ENCODE data around the gene ZGPAT. TPM values are rescaled to one million over a fixed set of nuclear protein-coding genes. Genes with fewer than 3 reads are reported as not detected.

ZGPAT gene
- total and polyA plus RNA-seq, 2 of the 8 experiments (the other 6 are each of a cell fraction or from before 2014, with no cell fraction given): 14.5 to 21.4 TPM

GRCh38 chr20:63775096-63775978, 67.5 kb downstream of the ZGPAT start:
- H3K9me3 ChIP-seq (ENCODE audit: insufficient read depth in 2 of 2, low read depth in 1 of 2, low read length in 1 of 2): peaks cover 0 to 3% of the 10 kb centered on the region in 2 experiments; a peak in 1 of 4 replicates
- 0 out of 2 replicates have a peak overlapping the region, but pooled peaks have one; percentile 22 for H2BK5ac ChIP-seq (ENCODE audit: low read depth, low read length)
- DNase-seq (ENCODE audit: low read depth in 1 of 2, low spot score in 2 of 2): peak in 1 of 2 experiments; percentile 95
- peaks cover 14% of the 10 kb centered on the region for H3K79me1 ChIP-seq (ENCODE audit: low read depth, low read length)
- peak overlapping the region in 2 of 4 experiments; percentile 26 to 34; a peak in 3 of 7 replicates for H3K9ac ChIP-seq (replicated peaks in 1 of 4; ENCODE audit: extremely low read depth in 1 of 4, low read depth in 3 of 4, low read length in 3 of 4)
- no peak overlapping the region for H3K14ac ChIP-seq (ENCODE audit: insufficient read length)
- peaks cover 0 to 9% (median 6%) of the 10 kb centered on the region in 4 experiments; a peak in 5 of 7 replicates for H3K4me1 ChIP-seq (replicated peaks in 1 of 4; ENCODE audit: control insufficient read depth in 3 of 4, insufficient read depth in 4 of 4, low read length in 3 of 4)
- POLR2A ChIA-PET (ENCODE audit: partially characterized antibody): interaction anchor here (0.6 to 2.8 kb wide), 16 partner anchors 9 to 254 kb away, joined by 3 to 22 read pairs (median 3); partner anchors contain the start of genes LIME1, PPDPF and TPD52L2
- H4K20me1 ChIP-seq (replicated peaks in 1 of 2; ENCODE audit: control insufficient read depth in 1 of 2, insufficient read depth in 2 of 2, low read length in 2 of 2): peaks cover 3 to 14% of the 10 kb centered on the region in 2 experiments
- no peak overlapping the region for H2BK20ac ChIP-seq (ENCODE audit: low read length)
- peak overlapping the region; percentile 80 for H4K8ac ChIP-seq (ENCODE audit: extremely low read depth, insufficient read depth, low read length)
- H3K56ac ChIP-seq (replicated peaks; ENCODE audit: insufficient read length, low read depth, low read length): peak overlapping the region; percentile 59
- peaks cover 7% of the 10 kb centered on the region; the same call in 1 of the 2 replicates for H3K23me2 ChIP-seq (ENCODE audit: low read depth, low read length)
- H4K91ac ChIP-seq (replicated peaks; ENCODE audit: insufficient read length, low read length): peak overlapping the region; percentile 85
- H3K18ac ChIP-seq (ENCODE audit: extremely low read depth, low read length): peak overlapping the region; percentile 38; the same call in 1 of the 2 replicates
- CTCF ChIA-PET (ENCODE audit: partially characterized antibody): interaction anchor here (0.7 to 10.7 kb wide), 53 partner anchors 10 to 252 kb away, joined by 3 to 191 read pairs (median 5); partner anchors contain the start of genes ARFRP1, LIME1, PRPF6 and PTK6
- no peak overlapping the region for H2AFZ ChIP-seq (ENCODE audit: low read length)
- H2BK15ac ChIP-seq (ENCODE audit: low read length): peak overlapping the region; percentile 65
- no peaks in the 10 kb centered on the region for H3K36me3 ChIP-seq (ENCODE audit: control insufficient read depth in 2 of 4, insufficient read depth in 4 of 4, low read length in 3 of 4)
- peaks cover 4 to 11% of the 10 kb centered on the region in 2 experiments; a peak in 2 of 4 replicates for H3K79me2 ChIP-seq (ENCODE audit: control insufficient read depth in 1 of 2, insufficient read depth in 2 of 2, low read length in 2 of 2)
- FAIRE-seq: no peak
- peak overlapping the region; percentile 65 for H3K4ac ChIP-seq (replicated peaks; ENCODE audit: insufficient read length, low read depth, low read length)
- H3K27ac ChIP-seq (ENCODE audit: low read depth, low read length): no peak overlapping the region
- H2AK5ac ChIP-seq (ENCODE audit: low read depth, low read length): no peak overlapping the region
- no peak overlapping the region; the same call in 1 of the 2 replicates for H2BK12ac ChIP-seq (ENCODE audit: low read depth, low read length)
- no peak overlapping the region for H2BK120ac ChIP-seq (replicated peaks; ENCODE audit: low read depth, low read length)
- H3K23ac ChIP-seq (ENCODE audit: insufficient read length): no peak overlapping the region
- WGBS, 2 experiments (ENCODE audit: extremely low coverage in 1 of 2, insufficient coverage in 1 of 2, insufficient read length in 1 of 2, insufficient replicate concordance in 2 of 2, low coverage in 1 of 2, low lambda C conversion rate in 2 of 2, missing lambda C conversion rate in 1 of 2): 14% methylated on average over 64 of the region's 67 CpGs; no CpG with 5 or more reads in 1 of the 2 experiments
- H3K27me3 ChIP-seq (replicated peaks in 1 of 4; ENCODE audit: control insufficient read depth in 3 of 4, extremely low read depth in 1 of 4, insufficient read depth in 3 of 4, low read length in 3 of 4): no peaks in the 10 kb centered on the region
- peak overlapping the region; percentile 71 to 89 for H3K4me2 ChIP-seq (ENCODE audit: insufficient read depth in 1 of 2, low read depth in 2 of 2, low read length in 2 of 2)
- H3K4me3 ChIP-seq (ENCODE audit: extremely low read depth in 1 of 4, insufficient read depth in 2 of 4, low read depth in 3 of 4, low read length in 4 of 4): peak overlapping the region; percentile 12 to 62 (median 46); a peak in 7 of 8 replicates
- H4K5ac ChIP-seq (ENCODE audit: insufficient read length, low read depth, low read length): peak overlapping the region; percentile 66
- TF ChIP-seq SRF (IDR thresholded peaks at IDR 0.05; ENCODE audit: low read depth, low read length) (0 out of 2 replicates have a peak, but pooled peaks have one; percentile 11), CREB1 (IDR thresholded peaks at IDR 0.05) (peak; percentile 52; the same call in 1 of the 2 replicates), TAF7 (optimal IDR thresholded peaks at IDR 0.05; ENCODE audit: borderline replicate concordance, low read depth, low read length) (no peak), MAX (IDR thresholded peaks at IDR 0.05) (peak; percentile 15; the same call in 1 of the 2 replicates), CBX5 (IDR thresholded peaks at IDR 0.05; ENCODE audit: low read depth, low read length) (no peak), CTBP2 (IDR thresholded peaks at IDR 0.05; ENCODE audit: borderline replicate concordance, insufficient read depth, insufficient read length, low read length) (peak; percentile 72), ASH2L (IDR thresholded peaks at IDR 0.05; ENCODE audit: low read length) (peak; percentile 88), RAD21 (IDR thresholded peaks at IDR 0.05 in 1 of 2, conservative IDR thresholded peaks at IDR 0.05 in 1 of 2; ENCODE audit: low read depth in 2 of 2, low read length in 2 of 2) (peak; percentile 70 to 80), SP2 (IDR thresholded peaks at IDR 0.05; ENCODE audit: low read length) (no peak)

Data from H1 (cell line).